ENCODE results near the gene NAT8L. TPM values are rescaled to one million over a fixed set of nuclear protein-coding genes. Genes with fewer than 3 reads are reported as not detected.
A peak's percentile ranks its signal among the peaks of the same experiment; 100 is the strongest.

The NAT8L gene
- total and polyA plus RNA-seq, 2 of the 13 experiments (the other 11 are each of a cell fraction or from before 2014, with no cell fraction given): 2.2 to 3.3 TPM

- TF ChIP-seq USF2 (IDR thresholded peaks at IDR 0.05; ENCODE audit: low read depth, low read length) (peak; percentile 62; the same call in 1 of the 2 replicates), USF2 (CRISPR knock-in tag; IDR thresholded peaks at IDR 0.05; ENCODE audit: borderline replicate concordance) (peak; percentile 72; the same call in 1 of the 2 replicates), BORCS8-MEF2B (CRISPR knock-in tag; IDR thresholded peaks at IDR 0.05) (no peak), RAD51 (IDR thresholded peaks at IDR 0.05; ENCODE audit: borderline replicate concordance) (peak; percentile 88), ZNF687 (CRISPR knock-in tag; IDR thresholded peaks at IDR 0.05) (peak; percentile 47), ZMYM3 (CRISPR knock-in tag; IDR thresholded peaks at IDR 0.05) (peak; percentile 6; the same call in 1 of the 2 replicates), ZNF768 (CRISPR knock-in tag; IDR thresholded peaks at IDR 0.05) (peak; percentile 41; the same call in 1 of the 2 replicates), JARID2 (CRISPR knock-in tag; IDR thresholded peaks at IDR 0.05; ENCODE audit: insufficient replicate concordance) (no peak), ZNF350 (CRISPR knock-in tag; IDR thresholded peaks at IDR 0.05; ENCODE audit: borderline replicate concordance, low read depth) (no peak), ZSCAN25 (CRISPR knock-in tag; IDR thresholded peaks at IDR 0.05) (peak; percentile 35; the same call in 1 of the 2 replicates), ZNF30 (CRISPR knock-in tag; IDR thresholded peaks at IDR 0.05) (no peak), HNF4A (CRISPR knock-in tag; IDR thresholded peaks at IDR 0.05) (peak; percentile 13; the same call in 1 of the 2 replicates), ZFX (CRISPR knock-in tag; IDR thresholded peaks at IDR 0.05; ENCODE audit: low read depth) (no peak), RARA (CRISPR knock-in tag; IDR thresholded peaks at IDR 0.05) (no peak), MTF1 (CRISPR knock-in tag; IDR thresholded peaks at IDR 0.05) (no peak), SNAPC4 (CRISPR knock-in tag; IDR thresholded peaks at IDR 0.05) (no peak), TEAD3 (CRISPR knock-in tag; optimal IDR thresholded peaks at IDR 0.05; ENCODE audit: borderline replicate concordance) (no peak), ZNF292 (CRISPR knock-in tag; IDR thresholded peaks at IDR 0.05; ENCODE audit: borderline replicate concordance, low read depth) (peak; percentile 69; the same call in 1 of the 2 replicates), KDM5A (IDR thresholded peaks at IDR 0.05; ENCODE audit: borderline replicate concordance, low read length) (no peak)
Observed at GRCh38 chr4:2091990-2092668, 33.0 kb downstream of the NAT8L start (continued).
